HepG2 (cell line): ENCODE results near the gene CUEDC2. TPM values are rescaled to one million over a fixed set of nuclear protein-coding genes. Genes with fewer than 3 reads are reported as not detected.

ENCODE experiments used
- AFF4 ChIP-seq: sonication (generic); formaldehyde crosslinking; IDR thresholded peaks from 2 replicates; pipeline ENCODE4 v1.4.0; 2020; ENCODE audit warnings: missing genetic modification reagents
- BORCS8-MEF2B ChIP-seq: sonication (generic); formaldehyde crosslinking; IDR thresholded peaks from 2 replicates; pipeline ENCODE4 v1.8.0; 2022; ENCODE audit warnings: mild to moderate bottlenecking, missing genetic modification reagents
- MIXL1 ChIP-seq: IDR thresholded peaks from 2 replicates; pipeline ENCODE4 v1.6.1; 2016
- NFATC3 ChIP-seq: sonication (generic); formaldehyde crosslinking; IDR thresholded peaks from 2 replicates; pipeline ENCODE4 v1.5.1; 2020; ENCODE audit warnings: mild to moderate bottlenecking, missing genetic modification reagents
- RBM39 ChIP-seq: fragments of 200-400 bp; formaldehyde crosslinking; IDR thresholded peaks from one replicate; pipeline ENCODE4 v1.6.1; 2018; ENCODE audit warnings: antibody characterized with exemption, mild to moderate bottlenecking, low read depth, low read length; ENCODE audit not compliant: poor library complexity, severe bottlenecking
- SP1 ChIP-seq, 2 experiments: fragments of 450-650 bp in 1 of 2; sonication (generic) in 1 of 2; formaldehyde crosslinking in 1 of 2; IDR thresholded peaks; 2 replicates each; pipeline versions ENCODE4 v1.4.0 to v1.6.1; 2016 to 2020; ENCODE audit warnings: missing genetic modification reagents in 1 of 2
- TFDP2 ChIP-seq: sonication (generic); formaldehyde crosslinking; IDR thresholded peaks from 2 replicates; pipeline ENCODE4 v1.4.0; 2020; ENCODE audit warnings: missing genetic modification reagents
- ZBTB26 ChIP-seq: IDR thresholded peaks from 2 replicates; pipeline ENCODE4 v1.6.1; 2016; ENCODE audit warnings: missing compliant biosample characterization, missing genetic modification reagents, borderline replicate concordance
- ZFP91 ChIP-seq: sonication (generic); formaldehyde crosslinking; IDR thresholded peaks from 2 replicates; pipeline ENCODE4 v1.9.0; 2022; ENCODE audit warnings: missing genetic modification reagents, mild to moderate bottlenecking, borderline replicate concordance
- ZNF138 ChIP-seq: sonication (generic); formaldehyde crosslinking; IDR thresholded peaks from 2 replicates; pipeline ENCODE4 v1.5.0; 2020; ENCODE audit warnings: mild to moderate bottlenecking, low read depth, missing genetic modification reagents
- ZNF142 ChIP-seq: sonication (generic); formaldehyde crosslinking; IDR thresholded peaks from 2 replicates; pipeline ENCODE4 v1.4.0; 2020; ENCODE audit warnings: missing genetic modification reagents
- ZNF263 ChIP-seq: sonication (generic); formaldehyde crosslinking; IDR thresholded peaks from 2 replicates; pipeline ENCODE4 v1.4.0; 2020; ENCODE audit warnings: missing genetic modification reagents
- polyA plus RNA-seq, 8 experiments: library from polyadenylated mRNA; depleted of rRNA in 3 of 8; stranded (reverse) in 7 of 8; unstranded in 1 of 8; fragments of >200 nt; fragmentation: Illumina TruSeq in 4 of 8; extraction: Trizol in 4 of 8; gene quantifications; 2 replicates each; pipeline versions ENCODE4 v1.2.1 to v1.2.3, GENCODE V29; 2011 to 2016; ENCODE audit warnings: low read depth in 4 of 8, missing spikeins in 1 of 8, mixed read lengths in 1 of 8; ENCODE audit not compliant: insufficient read depth in 1 of 8
- total RNA-seq, 5 experiments: library from RNA; depleted of rRNA; stranded (reverse); fragments of >200 nt; fragmentation: Illumina TruSeq; extraction: Trizol; gene quantifications; 2 replicates each; pipeline ENCODE4 v1.2.3, GENCODE V29; 2016; ENCODE audit warnings: low read depth in 1 of 5

CUEDC2 gene
- total and polyA plus RNA-seq, 2 of the 13 experiments (the other 11 are each of a cell fraction or from before 2014, with no cell fraction given): 13.1 to 18.4 TPM

- TF ChIP-seq ZNF142 (CRISPR knock-in tag) (0 out of 2 replicates have a peak, but pooled peaks have one; percentile 51), ZNF138 (CRISPR knock-in tag) (peak; percentile 82), ZBTB26 (CRISPR knock-in tag) (no peak), RBM39 (peak; percentile 79), TFDP2 (CRISPR knock-in tag) (0 out of 2 replicates have a peak, but pooled peaks have one; percentile 25), SP1 (IDR thresholded peaks at IDR 0.05) (no peak), SP1 (CRISPR knock-in tag; IDR thresholded peaks at IDR 0.05) (no peak; the same call in 1 of the 2 replicates), ZNF263 (CRISPR knock-in tag) (0 out of 2 replicates have a peak, but pooled peaks have one; percentile 19), BORCS8-MEF2B (CRISPR knock-in tag) (peak; percentile 86), ZFP91 (CRISPR knock-in tag) (0 out of 2 replicates have a peak, but pooled peaks have one; percentile 34), MIXL1 (no peak), AFF4 (CRISPR knock-in tag) (no peak), NFATC3 (no peak)
These were observed 18.2 kb upstream of the CUEDC2 start (continued) for GRCh38 chr10:102450374-102451104.
